Natural killer cell (primary cell): ENCODE data around the gene OR4K2. TPM values are rescaled to one million over a fixed set of nuclear protein-coding genes. Genes with fewer than 3 reads are reported as not detected.

Experiments
- ATAC-seq, 3 donors: fragments of 150-1000 bp in 2 of 3; fragments of 200-7000 bp in 1 of 3; cut with Tn5 transposase; 1 replicate in 1 of 3; 2 replicates in 2 of 3; pipeline ENCODE4 v1.10.0; 2021; ENCODE audit warnings: mild to moderate bottlenecking in 2 of 3, moderate library complexity in 2 of 3
- DNase-seq, 2 donors: peaks; one replicate each; pipeline versions ENCODE4 v3.0.0 to v3.0.0-alpha.2; 2013 to 2021; ENCODE audit warnings: mixed read lengths in 1 of 2
- H3K27ac ChIP-seq: one replicate; pipeline ENCODE4 v1.5.1; 2013; ENCODE audit warnings: mild to moderate bottlenecking, low read length
- H3K27me3 ChIP-seq: one replicate; pipeline ENCODE4 v1.6.1; 2013; ENCODE audit warnings: low read length; ENCODE audit not compliant: control insufficient read depth, insufficient read depth
- H3K36me3 ChIP-seq: one replicate; pipeline ENCODE4 v1.6.1; 2013; ENCODE audit warnings: low read length; ENCODE audit not compliant: control insufficient read depth, insufficient read depth
- H3K4me1 ChIP-seq: one replicate; pipeline ENCODE4 v1.6.1; 2013; ENCODE audit warnings: low read length; ENCODE audit not compliant: control insufficient read depth, insufficient read depth
- H3K4me3 ChIP-seq: one replicate; pipeline ENCODE4 v1.5.1; 2013; ENCODE audit warnings: low read length
- H3K9me3 ChIP-seq: one replicate; pipeline ENCODE4 v1.6.1; 2013; ENCODE audit warnings: low read length; ENCODE audit not compliant: control insufficient read depth, insufficient read depth
- H3K27ac Mint-ChIP-seq, 2 donors: one replicate each; pipeline ENCODE4 v1.8.0; 2022; ENCODE audit warnings: mild to moderate bottlenecking in 2 of 2, mixed read lengths in 2 of 2, moderate library complexity in 1 of 2
- H3K27me3 Mint-ChIP-seq, 2 donors: one replicate each; pipeline ENCODE4 v1.8.0; 2022; ENCODE audit warnings: low read depth in 2 of 2, mixed read lengths in 2 of 2
- H3K36me3 Mint-ChIP-seq: one replicate; pipeline ENCODE4 v1.8.0; 2022; ENCODE audit warnings: mixed read lengths
- H3K4me1 Mint-ChIP-seq, 2 donors: one replicate each; pipeline ENCODE4 v1.8.0; 2022; ENCODE audit warnings: mixed read lengths in 2 of 2
- H3K4me3 Mint-ChIP-seq: one replicate; pipeline ENCODE4 v1.8.0; 2022; ENCODE audit warnings: mild to moderate bottlenecking, moderate library complexity, mixed read lengths
- H3K9me3 Mint-ChIP-seq, 2 donors: one replicate each; pipeline ENCODE4 v1.8.0; 2022; ENCODE audit warnings: mixed read lengths in 2 of 2
- CTCF ChIP-seq: fragments of 200-600 bp; IDR thresholded peaks from one replicate; pipeline ENCODE4 v1.8.0; 2022; ENCODE audit warnings: antibody characterized with exemption
- WGBS: methylation state at CpG from one replicate; pipeline ENCODE4 v1.1.7; 2013; ENCODE audit warnings: missing lambda C conversion rate; ENCODE audit not compliant: insufficient coverage; 5-methylcytosine and 5-hydroxymethylcytosine counted together
- intact Hi-C: fragments of 100-400 bp; cut with micrococcal nuclease; formaldehyde crosslinking; loops from one replicate; pipeline ENCODE4 v1.14.2; 2022
- total RNA-seq, 4 donors: library from RNA; stranded (reverse); fragments of 120-200 nt in 1 of 4; gene quantifications; one replicate each; pipeline versions ENCODE4 v1.2.3 to v1.2.4, GENCODE V29; 2013 to 2022

OR4K2 gene
- total RNA-seq, 3 donors from 2014 or later (not counting 1 experiment from before 2014, with no cell fraction given) = not detected

GRCh38 chr14:19918553-19919264 lies 43.8 kb downstream of the OR4K2 start:
- Mint-ChIP-seq H3K9me3 (peaks cover 0 to 2% of the 10 kb centered on the region in 2 donors), H3K36me3 (no peaks in the 10 kb centered on the region), H3K27ac (no peak overlapping the region), H3K4me3 (no peak overlapping the region), H3K4me1 (no peaks in the 10 kb centered on the region), H3K27me3 (no peaks in the 10 kb centered on the region)
- H3K4me1 ChIP-seq = no peaks in the 10 kb centered on the region
- DNase-seq (no peak), ATAC-seq (no peak)
- H3K27ac ChIP-seq = no peak overlapping the region
- no peaks in the 10 kb centered on the region for H3K36me3 ChIP-seq
- no peaks in the 10 kb centered on the region for H3K9me3 ChIP-seq
- intact Hi-C loops = no loop called here
- TF ChIP-seq CTCF = no peak
- H3K27me3 ChIP-seq = no peaks in the 10 kb centered on the region
- 67% methylated on average over 3 of the region's 4 CpGs for WGBS
- no peak overlapping the region for H3K4me3 ChIP-seq

GRCh38 chr14:19920021-19920657 lies 45.2 kb downstream of the OR4K2 start, which contains the start of gene OR4K5:
Gene OR4K5, plus strand, starts transcription at chr14:19920607. Its CDS starts 0 bp downstream, at chr14:19920607.
- Histone ChIP-seq H3K9me3 (no peaks in the 10 kb centered on the region), H3K36me3 (no peaks in the 10 kb centered on the region), H3K4me1 (no peaks in the 10 kb centered on the region), H3K4me3 (no peak within 1 kb of the TSS), H3K27ac (no peak within 1 kb of the TSS), H3K27me3 (no peaks in the 10 kb centered on the region)
- H3K36me3 Mint-ChIP-seq = no peaks in the 10 kb centered on the region
- DNase-seq (no peak), ATAC-seq (no peak)
- no peaks in the 10 kb centered on the region for H3K4me1 Mint-ChIP-seq
- H3K9me3 Mint-ChIP-seq = peaks cover 0 to 4% of the 10 kb centered on the region in 2 donors
- H3K27me3 Mint-ChIP-seq = no peaks in the 10 kb centered on the region
- TF ChIP-seq CTCF = no peak
- no peak within 1 kb of the TSS for H3K4me3 Mint-ChIP-seq
- no peak within 1 kb of the TSS for H3K27ac Mint-ChIP-seq
- intact Hi-C loops = no loop called here

GRCh38 chr14:19930617-19931016 lies 55.7 kb downstream of the OR4K2 start, which contains the start of gene OR4K1:
Gene OR4K1, plus strand, starts transcription at chr14:19930917. Its CDS starts 4,750 bp downstream, at chr14:19935667.
- no peak within 1 kb of the TSS for H3K4me3 ChIP-seq
- DNase-seq (no peak), ATAC-seq (no peak)
- no peak for TF ChIP-seq CTCF
- no peaks in the 10 kb centered on the region for H3K36me3 ChIP-seq
- no peaks in the 10 kb centered on the region for H3K9me3 ChIP-seq
- Mint-ChIP-seq H3K27me3 (peaks cover 0 to 6% of the 10 kb centered on the region in 2 donors), H3K4me3 (no peak within 1 kb of the TSS), H3K4me1 (no peaks in the 10 kb centered on the region), H3K9me3 (peaks cover 3 to 10% of the 10 kb centered on the region in 2 donors), H3K27ac (no peak within 1 kb of the TSS), H3K36me3 (no peaks in the 10 kb centered on the region)
- intact Hi-C loops = no loop called here
- no peaks in the 10 kb centered on the region for H3K27me3 ChIP-seq
- WGBS = 88% methylated on average over 1 of the region's 3 CpGs
- H3K4me1 ChIP-seq = no peaks in the 10 kb centered on the region
- H3K27ac ChIP-seq = no peak within 1 kb of the TSS

Other genes starting within 250 kb of the OR4K2 start
- gene OR11H2, start 161.3 kb upstream of the OR4K2 start, total RNA-seq = not detected
- not detected for gene OR4Q3, start 131.6 kb upstream of the OR4K2 start, total RNA-seq
- not detected for gene OR4M1, start 101.6 kb upstream of the OR4K2 start, total RNA-seq
- not detected for gene OR4N2, start 71.4 kb upstream of the OR4K2 start, total RNA-seq
- gene OR4K5, start 45.5 kb downstream of the OR4K2 start, total RNA-seq = not detected
- not detected for gene OR4K1, start 55.8 kb downstream of the OR4K2 start, total RNA-seq
- gene OR4K15, start 100.4 kb downstream of the OR4K2 start, total RNA-seq = not detected
- not detected for gene OR4Q2, start 127.0 kb downstream of the OR4K2 start, total RNA-seq
- not detected for gene OR4K14, start 144.2 kb downstream of the OR4K2 start, total RNA-seq
- gene OR4K13, start 160.9 kb downstream of the OR4K2 start, total RNA-seq = not detected
- not detected for gene OR4L1, start 184.9 kb downstream of the OR4K2 start, total RNA-seq
- gene OR4K17, start 235.6 kb downstream of the OR4K2 start, total RNA-seq = not detected